Mucosa of descending colon (tissue), 3 donors: Measurements from ENCODE around the gene KCNJ12. TPM values are rescaled to one million over a fixed set of nuclear protein-coding genes. Genes with fewer than 3 reads are reported as not detected.
"Not testable (repeated sequence)": the region's sequence is repeated elsewhere in the genome, so short reads cannot be mapped to it uniquely, and the experiment has no call there.

Experiments
- ATAC-seq: fragments of 200-7000 bp; cut with Tn5 transposase; one replicate; pipeline ENCODE4 v1.9.1; 2020; ENCODE audit warnings: mild to moderate bottlenecking, moderate library complexity
- DNase-seq, 3 donors: peaks; one replicate each; pipeline ENCODE4 v3.0.0-alpha.2; 2020
- H3K36me3 ChIP-seq: fragments of 200-600 bp; one replicate; pipeline ENCODE4 v1.8.0; 2021; ENCODE audit warnings: low read depth, mild to moderate bottlenecking
- H3K4me1 ChIP-seq: fragments of 200-600 bp; one replicate; pipeline ENCODE4 v1.8.0; 2021; ENCODE audit warnings: low read depth, mild to moderate bottlenecking
- H3K4me3 ChIP-seq: fragments of 200-600 bp; one replicate; pipeline ENCODE4 v1.8.0; 2021; ENCODE audit warnings: mild to moderate bottlenecking
- H3K9me3 ChIP-seq: fragments of 200-600 bp; one replicate; pipeline ENCODE4 v1.8.0; 2021; ENCODE audit warnings: mild to moderate bottlenecking
- intact Hi-C, 2 donors: fragments of 100-400 bp; cut with DNase I in 1 of 2; cut with micrococcal nuclease in 1 of 2; formaldehyde crosslinking; loops; one replicate each; pipeline versions ENCODE4 v1.11.0 to v1.11.1; 2022; cut with DNase I, micrococcal nuclease
- total RNA-seq, 3 donors: library from RNA; stranded (reverse); fragmentation: NEBNext Ultra II Directional in 2 of 3; extraction: Animal tissue kit (Norgen Biotek cat#: 25700) in 2 of 3; gene quantifications; one replicate each; pipeline versions ENCODE4 v1.2.1 to v1.2.4, GENCODE V29; 2021 to 2023
- TF ChIP-seq, protein P1 (sequence below): fragments of 200-600 bp; IDR thresholded peaks from one replicate; pipeline ENCODE4 v1.8.0; 2022; ENCODE audit warnings: antibody characterized with exemption, mild to moderate bottlenecking
- donor health status: DM: no; HTN: no; CAD: no; lungs with moderate emphysema.
- donor health status: DM: no; HTN: no; CAD: no.
- donor health status: DM: no; HTN: yes; CAD: no.

The KCNJ12 gene
- total RNA-seq, 3 donors from 2014 or later, result 0.67 to 1.9 (median 1.1) TPM

DNA sequence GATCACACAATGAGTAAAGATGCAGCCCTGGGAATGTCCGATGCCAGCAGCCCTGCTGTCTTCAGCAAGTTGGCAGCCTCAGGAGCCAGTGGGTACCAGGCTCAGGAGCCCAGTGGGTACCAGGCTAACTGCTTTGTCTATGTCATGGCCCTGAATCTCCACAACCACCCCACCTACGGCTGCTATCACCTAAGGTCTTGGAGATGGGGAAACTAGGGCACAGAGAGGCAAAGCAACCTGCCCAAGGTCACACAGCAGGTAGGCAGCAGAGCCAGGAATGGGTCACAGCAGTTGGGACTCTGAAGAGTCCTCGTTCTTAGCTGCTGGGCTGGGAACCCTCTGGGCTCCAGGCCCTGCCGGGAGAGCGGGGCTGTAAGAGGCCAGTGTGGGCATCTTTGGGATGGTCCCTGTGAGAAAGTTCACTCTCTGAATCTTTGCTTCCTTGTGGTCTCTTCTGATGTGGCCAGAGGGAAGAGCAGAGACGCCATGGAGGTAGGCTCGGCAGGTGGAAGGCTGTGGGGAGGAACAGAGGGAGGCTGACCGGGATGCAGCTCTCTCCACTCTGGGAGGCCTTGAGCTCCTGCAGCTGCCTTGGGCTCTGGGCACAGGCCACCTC, 34.1 kb upstream of the KCNJ12 start:
- H3K36me3 ChIP-seq, ATAC-seq, intact Hi-C loops, H3K4me1 ChIP-seq, H3K4me3 ChIP-seq, H3K9me3 ChIP-seq: not testable (repeated sequence)
- peak in 1 of 3 donors; percentile 10 for DNase-seq

DNA sequence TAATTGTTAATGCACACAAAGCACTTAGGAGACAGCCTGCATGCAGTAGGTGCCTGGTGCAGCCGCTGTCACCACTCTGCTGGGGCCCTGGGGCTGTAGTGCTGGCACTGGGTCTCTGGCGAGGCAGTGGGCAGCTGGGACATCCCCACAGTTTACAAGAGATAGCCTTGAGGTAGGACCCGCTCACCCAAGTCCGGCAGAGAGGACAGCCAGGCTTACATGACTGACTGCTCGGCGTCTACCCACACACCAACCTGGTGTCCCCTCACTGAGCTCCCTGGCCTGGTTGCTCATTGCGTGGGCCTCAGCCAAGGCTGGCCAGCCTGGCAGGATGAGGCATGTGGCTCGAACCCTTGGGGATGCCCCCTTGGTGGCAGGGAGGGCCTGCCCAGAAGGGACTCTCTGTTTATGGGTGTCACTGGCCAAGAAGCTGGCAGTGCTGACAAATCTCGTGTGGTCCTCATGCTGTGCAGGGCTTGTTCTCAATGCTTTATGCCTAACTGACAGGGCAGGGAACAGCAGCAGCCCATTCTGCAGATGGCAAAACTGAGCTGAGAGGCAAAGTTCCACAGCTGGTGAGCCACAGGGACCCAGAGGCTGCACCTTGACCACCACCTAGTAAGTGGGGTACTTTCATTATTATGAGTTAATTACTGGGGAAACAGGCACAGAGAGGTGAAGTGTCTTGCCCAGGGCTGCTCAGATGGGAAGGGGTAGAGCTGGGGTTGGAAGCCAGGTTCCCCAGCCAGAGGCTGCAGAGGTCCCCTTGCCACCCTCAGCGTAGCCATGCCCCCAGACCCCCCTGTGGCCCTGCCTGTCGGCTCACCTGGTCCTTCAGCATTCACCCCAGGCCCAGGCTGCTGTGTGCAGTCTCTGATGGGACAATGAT, 32.9 kb upstream of the KCNJ12 start:
- intact Hi-C loops, H3K4me3 ChIP-seq, H3K36me3 ChIP-seq, H3K9me3 ChIP-seq, ATAC-seq, H3K4me1 ChIP-seq: not testable (repeated sequence)
- peak in 1 of 3 donors; percentile 25 for DNase-seq

DNA sequence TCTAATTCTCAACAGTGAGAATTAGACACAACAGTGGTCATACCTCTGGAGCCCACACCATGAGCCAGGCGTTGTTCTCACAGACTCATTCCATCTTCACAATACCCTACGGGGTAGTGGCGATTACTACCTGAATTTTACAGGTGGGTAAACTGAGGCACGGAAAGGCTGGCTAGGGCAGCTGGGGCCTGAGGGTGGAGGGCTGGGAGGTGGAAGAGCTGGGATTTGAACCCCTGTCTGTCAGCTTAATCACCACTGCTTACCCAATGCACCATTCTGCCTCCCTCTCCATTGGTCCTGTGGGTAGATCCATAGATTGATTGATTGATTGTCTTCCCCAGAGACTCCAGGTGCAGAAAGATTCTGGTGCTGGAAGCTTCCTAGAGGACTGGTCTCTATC, 31.4 kb upstream of the KCNJ12 start:
- H3K4me1 ChIP-seq, DNase-seq, intact Hi-C loops, H3K4me3 ChIP-seq, ATAC-seq, H3K36me3 ChIP-seq, H3K9me3 ChIP-seq: not testable (repeated sequence)

DNA sequence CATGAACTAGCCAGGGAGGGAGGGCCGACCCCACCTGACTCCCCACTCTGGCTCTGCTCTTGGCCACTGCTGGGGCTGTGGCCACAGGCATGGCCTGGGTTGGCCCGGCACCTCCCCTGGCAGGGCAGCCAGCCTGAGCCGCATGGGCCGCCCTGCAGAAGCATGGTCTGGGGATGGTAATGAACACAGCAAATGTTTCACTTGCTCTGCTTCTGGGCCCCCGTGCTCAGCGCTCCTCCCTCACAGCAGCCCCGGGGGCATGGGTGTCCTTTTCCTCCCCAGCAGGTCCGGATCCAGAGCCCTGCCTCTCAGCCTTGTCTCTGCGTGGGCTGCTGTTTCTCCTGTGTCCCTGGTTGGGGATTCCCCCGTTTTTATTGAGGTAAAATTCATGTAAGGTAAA, 30.9 kb upstream of the KCNJ12 start:
- Histone ChIP-seq H3K36me3 (no peaks in the 10 kb centered on the region), H3K4me3 (no peak overlapping the region), H3K4me1 (no peaks in the 10 kb centered on the region), H3K9me3 (no peaks in the 10 kb centered on the region)
- intact Hi-C loops, result no loop called here
- TF ChIP-seq, protein P1, sequence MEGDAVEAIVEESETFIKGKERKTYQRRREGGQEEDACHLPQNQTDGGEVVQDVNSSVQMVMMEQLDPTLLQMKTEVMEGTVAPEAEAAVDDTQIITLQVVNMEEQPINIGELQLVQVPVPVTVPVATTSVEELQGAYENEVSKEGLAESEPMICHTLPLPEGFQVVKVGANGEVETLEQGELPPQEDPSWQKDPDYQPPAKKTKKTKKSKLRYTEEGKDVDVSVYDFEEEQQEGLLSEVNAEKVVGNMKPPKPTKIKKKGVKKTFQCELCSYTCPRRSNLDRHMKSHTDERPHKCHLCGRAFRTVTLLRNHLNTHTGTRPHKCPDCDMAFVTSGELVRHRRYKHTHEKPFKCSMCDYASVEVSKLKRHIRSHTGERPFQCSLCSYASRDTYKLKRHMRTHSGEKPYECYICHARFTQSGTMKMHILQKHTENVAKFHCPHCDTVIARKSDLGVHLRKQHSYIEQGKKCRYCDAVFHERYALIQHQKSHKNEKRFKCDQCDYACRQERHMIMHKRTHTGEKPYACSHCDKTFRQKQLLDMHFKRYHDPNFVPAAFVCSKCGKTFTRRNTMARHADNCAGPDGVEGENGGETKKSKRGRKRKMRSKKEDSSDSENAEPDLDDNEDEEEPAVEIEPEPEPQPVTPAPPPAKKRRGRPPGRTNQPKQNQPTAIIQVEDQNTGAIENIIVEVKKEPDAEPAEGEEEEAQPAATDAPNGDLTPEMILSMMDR, result no peak
- ATAC-seq, result no peak
- peak in 1 of 3 donors; percentile 38 for DNase-seq

DNA sequence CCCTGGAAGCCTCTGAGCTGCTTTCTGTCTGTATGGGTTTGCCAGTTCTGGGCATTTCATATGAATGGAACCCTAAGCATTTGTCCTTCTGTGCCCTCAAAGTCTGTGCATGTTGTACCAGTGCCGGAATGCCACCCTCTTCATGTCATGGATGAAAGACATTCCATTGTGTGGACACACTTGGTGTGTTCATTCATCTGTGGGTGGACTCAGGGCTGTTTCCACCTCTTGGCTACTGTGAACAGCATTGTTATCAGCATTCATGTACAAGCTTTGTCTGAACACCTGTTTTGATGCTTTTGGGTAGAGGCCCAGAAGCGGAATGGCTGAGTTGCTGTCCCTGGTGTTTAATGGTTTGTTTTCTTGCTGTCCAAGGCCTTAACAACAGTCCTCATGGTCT, 30.1 kb upstream of the KCNJ12 start:
- H3K36me3 ChIP-seq, H3K9me3 ChIP-seq, intact Hi-C loops, H3K4me3 ChIP-seq, H3K4me1 ChIP-seq, DNase-seq, ATAC-seq: not testable (repeated sequence)

DNA sequence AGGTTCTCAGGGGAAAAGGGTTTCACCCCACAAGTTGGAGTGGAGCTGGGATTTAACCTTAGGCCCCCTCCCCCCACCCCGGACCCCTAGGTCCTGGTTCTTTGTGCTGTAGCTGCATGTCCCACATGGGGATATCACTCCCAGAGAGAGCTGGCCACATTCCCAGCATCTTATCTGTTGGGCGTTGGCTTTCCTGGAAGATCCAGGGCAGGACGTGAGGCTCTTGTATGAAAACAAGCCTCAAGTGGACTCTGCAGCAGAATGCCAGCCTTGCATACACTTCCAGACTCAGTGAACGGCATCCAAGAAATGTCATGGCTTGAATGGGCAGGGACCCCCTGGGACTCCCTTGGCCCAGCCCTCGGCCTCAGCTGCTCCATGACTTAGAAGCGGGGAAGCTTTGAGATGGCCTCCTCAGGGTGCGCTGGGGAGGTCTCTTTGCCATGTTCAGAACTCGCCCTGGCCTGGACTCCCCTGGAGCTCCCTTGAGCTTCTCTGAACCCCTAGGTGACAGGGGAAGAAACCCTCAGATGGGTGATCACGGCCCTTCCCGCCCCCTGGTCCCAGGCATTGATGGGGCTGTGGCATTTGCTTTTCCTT, 29.4 kb upstream of the KCNJ12 start:
- H3K4me1 ChIP-seq, H3K4me3 ChIP-seq, H3K9me3 ChIP-seq, H3K36me3 ChIP-seq, intact Hi-C loops: not testable (repeated sequence)
- peak in 2 of 3 donors; percentile 67 to 91 for DNase-seq
- peak; percentile 72 for ATAC-seq

DNA sequence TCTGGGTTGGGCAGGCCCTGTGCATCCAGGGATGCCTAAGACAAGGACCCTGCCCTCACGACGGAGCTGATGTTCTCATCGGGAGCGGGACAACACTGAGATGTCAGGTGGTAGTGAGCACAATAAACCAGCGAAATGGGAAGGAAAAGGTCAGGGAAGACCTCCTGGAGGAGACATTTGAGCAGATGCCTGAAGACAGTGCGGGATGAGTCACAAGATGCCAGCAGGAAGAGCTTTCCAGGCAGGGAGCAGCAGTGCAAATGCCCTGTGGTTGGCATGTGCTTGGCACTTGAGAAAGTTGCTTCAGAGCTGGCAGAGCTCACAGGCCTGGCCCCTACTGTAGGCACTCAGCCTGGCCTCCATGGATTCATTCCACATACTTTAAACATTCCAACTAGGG, 28.5 kb upstream of the KCNJ12 start:
- intact Hi-C loops, ATAC-seq, H3K9me3 ChIP-seq, H3K4me1 ChIP-seq, H3K36me3 ChIP-seq, H3K4me3 ChIP-seq, DNase-seq: not testable (repeated sequence)

DNA sequence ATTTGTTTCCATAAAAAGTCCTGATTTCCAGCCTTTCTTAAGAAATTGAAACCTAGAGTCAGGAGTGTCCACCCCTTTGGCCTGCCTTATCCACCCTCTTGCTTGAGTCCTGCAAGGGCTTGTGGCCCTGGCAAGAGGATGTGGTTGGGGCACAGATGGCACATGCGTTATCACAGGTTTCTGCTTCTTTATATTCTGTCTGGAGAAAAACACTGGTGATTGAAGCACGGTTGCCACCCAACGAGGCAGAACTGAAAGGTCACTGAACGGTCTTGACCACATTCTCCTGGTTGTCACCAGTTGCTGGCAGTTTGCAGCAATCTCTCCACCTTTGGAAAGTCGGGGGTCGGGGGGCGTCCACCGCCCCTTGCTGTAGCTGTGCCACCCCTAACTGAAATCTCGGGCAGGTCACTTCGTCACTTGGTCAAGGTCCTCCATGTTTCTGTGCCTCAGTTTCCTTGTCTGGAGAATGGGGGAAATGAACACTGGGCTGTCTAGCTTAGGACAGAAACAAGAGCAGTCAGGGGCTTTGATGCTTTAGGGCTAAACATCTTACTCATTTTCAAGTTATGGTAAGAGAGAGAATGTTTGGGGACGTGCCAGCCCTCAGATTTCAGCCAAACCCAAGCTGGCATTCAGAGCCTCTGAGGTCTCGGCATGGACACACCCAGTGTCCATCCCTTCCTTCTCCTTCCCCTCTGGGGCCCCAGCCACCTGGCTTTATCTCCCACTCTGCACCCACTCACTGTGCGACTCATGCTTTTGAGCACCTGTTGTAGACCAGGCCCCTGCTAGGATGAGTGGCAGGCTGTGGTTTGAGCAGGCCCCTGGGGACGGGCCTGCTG, 27.9 kb upstream of the KCNJ12 start:
- H3K4me3 ChIP-seq, ATAC-seq, H3K9me3 ChIP-seq, intact Hi-C loops, DNase-seq, H3K36me3 ChIP-seq, H3K4me1 ChIP-seq: not testable (repeated sequence)

DNA sequence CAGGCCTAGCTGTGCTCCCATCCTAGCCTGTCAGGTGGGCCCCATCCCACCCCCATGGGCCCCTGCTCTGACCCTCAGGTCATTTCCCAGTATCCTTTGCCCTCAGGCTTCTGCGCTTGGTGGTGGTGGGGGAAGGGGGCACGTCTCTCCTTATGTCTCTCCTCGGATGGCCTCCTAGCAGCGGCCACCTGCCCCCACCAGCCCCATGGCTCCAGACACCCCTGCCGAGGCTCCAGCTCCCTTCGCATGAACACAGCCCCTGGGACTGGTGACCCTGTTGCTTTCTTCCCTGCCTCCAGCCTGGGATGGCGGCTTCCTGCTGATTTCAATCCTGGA, 27.3 kb upstream of the KCNJ12 start:
- H3K36me3 ChIP-seq, H3K4me1 ChIP-seq, intact Hi-C loops, ATAC-seq, DNase-seq, H3K9me3 ChIP-seq, H3K4me3 ChIP-seq: not testable (repeated sequence)

DNA sequence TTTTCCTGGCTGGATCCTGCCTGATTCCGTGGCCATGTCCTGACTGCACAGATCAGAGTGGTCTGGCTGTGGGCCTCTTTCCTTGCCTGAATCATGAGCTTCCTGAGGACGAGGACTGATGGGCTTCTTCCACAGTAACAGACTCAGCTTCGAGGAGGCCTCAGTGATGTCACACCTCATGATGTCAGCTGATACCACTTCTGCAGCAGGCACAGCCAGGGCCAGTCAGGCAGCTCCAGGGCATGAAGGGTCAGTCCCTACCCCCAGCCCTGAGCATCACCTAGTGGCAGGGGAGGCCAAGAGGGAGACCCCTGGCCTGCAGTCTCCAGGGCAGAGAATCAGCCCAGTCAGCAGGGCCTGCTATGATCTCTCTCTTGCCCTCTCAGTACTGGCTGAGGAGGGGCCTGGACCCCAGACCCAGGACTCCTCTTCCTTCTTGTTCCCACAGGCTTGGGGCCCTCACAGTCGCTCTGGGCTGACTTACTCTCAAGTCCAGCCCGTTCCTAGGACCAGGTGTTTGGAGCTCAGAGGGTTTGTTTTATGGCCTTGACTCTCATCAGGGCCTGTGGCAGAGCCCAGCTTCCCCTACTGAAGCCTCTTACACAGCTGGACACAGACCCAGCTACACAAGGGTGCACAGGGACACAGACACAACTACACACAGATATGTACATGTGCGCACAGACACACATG, 26.7 kb upstream of the KCNJ12 start:
- DNase-seq, result peak in 1 of 3 donors; percentile 13
- ATAC-seq, H3K4me3 ChIP-seq, H3K4me1 ChIP-seq, H3K9me3 ChIP-seq, intact Hi-C loops, H3K36me3 ChIP-seq: not testable (repeated sequence)

DNA sequence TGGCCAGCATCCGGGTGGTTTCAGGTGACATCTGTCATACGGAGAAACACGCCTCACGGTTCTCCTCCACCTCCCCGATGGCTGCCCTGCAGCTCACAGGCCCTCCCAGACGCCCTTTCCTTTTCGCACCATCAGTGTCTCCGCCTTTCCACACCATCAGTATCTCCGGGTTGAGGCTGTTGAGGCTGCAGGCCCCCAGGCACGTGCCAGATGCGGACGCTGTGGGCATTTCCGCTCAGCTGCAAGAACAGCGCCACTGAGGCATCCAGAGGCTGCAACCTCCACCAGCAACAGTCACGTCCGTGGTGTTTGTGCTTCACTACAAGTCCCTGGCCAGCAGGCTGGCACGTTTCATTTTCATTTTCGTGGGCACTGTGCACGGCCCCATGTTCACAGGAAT, 25.7 kb upstream of the KCNJ12 start:
- DNase-seq, H3K9me3 ChIP-seq, H3K4me3 ChIP-seq, ATAC-seq, intact Hi-C loops, H3K36me3 ChIP-seq, H3K4me1 ChIP-seq: not testable (repeated sequence)
